ENCODE results near the gene CGB2.
"Not testable (repeated sequence)": the region's sequence is repeated elsewhere in the genome, so short reads cannot be mapped to it uniquely, and the experiment has no call there.

CGB2 gene

DNA sequence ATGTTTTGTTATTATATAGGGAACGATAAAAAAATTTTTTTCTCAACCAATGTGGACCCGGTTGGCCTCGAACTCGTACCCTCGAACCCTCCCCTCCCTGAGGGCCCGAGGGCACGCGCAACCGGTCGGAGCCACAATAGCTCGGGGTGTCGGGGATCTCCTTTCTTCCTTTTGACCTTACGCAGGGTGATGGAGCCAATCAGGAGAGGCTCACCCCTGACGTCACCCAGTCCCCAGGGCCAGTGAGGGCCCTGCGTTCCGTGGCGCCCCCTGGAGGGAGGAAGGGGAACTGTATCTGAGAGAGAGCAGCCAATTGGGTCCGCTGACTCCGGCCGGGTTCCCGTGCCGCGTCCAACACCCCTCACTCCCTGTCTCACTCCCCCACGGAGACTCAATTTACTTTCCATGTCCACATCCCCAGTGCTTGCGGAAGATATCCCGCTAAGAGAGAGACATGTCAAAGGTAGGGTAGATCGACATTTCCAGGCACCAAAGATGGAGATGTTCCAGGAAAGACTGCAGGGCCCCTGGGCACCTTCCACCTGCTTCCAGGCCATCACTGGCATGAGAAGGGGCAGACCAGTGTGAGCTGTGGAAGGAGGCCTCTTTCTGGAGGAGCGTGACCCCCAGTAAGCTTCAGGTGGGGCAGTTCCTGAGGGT is at the start of gene CGB2:
TSS of gene CGB2 (plus strand) at position 249 of the 660 bp plus-strand sequence. CDS start at position 455, 206 bp downstream.
- not testable (repeated sequence) for DNase-seq

DNA sequence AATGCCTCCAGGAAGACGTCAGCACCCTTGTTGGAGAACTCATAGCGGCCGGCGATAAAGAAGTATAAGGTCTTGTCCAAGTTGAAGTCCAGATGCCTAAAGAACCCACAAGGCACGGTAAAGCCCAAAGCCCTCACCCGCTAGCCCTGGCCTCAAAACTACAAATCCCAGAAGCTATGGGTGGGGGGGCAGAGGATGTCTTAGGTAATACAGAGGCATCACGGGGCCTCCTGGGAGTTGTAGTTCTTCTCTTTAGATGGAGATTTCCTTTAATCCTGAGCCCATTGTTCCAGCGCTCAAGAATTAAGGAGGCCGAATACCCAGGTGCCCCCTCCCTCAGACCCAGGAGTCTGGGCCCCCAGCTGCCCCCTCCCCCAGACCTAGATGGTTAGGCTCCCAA is 49.4 kb upstream of the CGB2 start:
- no peak for DNase-seq

DNA sequence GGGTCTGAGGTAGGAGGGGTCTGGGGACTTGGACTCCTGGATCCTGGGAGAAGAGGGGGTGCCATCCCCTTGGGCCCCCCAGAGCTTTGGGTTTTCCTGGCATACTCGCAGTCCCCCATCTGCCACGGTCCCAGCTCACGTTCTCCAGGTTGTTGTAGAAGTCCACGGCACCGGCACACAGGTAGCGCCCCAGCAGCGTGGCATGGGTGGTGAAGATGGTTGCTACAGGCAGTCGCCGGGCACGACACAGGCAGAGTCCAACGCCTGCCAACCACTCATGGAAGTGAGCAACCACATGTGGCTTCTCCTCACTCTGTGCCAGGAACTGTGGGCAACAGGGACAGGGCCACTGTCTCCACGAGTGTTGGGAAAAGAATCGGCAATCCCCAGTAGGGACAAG is 46.0 kb upstream of the CGB2 start:
- DNase-seq, result no peak

DNA sequence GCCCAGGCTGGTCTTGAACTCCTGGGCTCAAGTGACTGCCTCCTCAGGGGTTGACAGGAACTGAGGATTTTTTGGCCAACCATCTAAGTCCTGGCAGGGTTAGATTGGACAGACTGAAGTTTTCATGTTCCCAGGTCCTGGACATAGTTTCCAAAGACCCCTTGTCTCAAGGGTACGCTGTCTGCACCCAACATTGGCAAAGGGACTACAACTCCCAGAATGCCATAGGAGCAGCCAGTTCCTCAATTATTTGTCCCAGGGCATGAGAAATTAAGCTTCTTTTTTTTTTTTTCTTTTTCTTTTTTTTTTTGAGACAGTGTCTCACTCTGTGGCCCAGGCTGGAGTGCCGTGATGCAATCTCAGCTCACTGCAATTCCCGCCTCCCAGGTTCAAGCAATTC is 45.5 kb upstream of the CGB2 start:
- no peak for DNase-seq

DNA sequence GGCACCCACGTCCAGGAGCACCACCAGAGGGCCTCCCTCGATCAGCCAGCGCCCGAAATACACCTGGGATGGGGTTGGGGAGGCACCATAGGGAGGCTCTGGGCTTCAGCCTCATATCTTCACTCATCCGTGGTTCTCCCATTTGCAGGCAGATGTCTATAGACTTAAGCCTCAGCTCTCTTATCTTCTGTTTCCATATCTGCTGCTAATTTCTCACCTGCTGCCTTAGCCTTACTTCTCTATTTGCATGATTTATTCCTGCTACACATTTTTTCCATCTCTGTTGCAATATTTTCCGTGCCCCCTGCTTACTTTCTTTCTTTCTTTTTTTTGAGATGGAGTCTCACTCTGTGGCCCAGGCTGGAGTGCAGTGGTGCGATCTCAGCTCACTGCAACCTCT is 44.4 kb upstream of the CGB2 start:
- no peak for DNase-seq

DNA sequence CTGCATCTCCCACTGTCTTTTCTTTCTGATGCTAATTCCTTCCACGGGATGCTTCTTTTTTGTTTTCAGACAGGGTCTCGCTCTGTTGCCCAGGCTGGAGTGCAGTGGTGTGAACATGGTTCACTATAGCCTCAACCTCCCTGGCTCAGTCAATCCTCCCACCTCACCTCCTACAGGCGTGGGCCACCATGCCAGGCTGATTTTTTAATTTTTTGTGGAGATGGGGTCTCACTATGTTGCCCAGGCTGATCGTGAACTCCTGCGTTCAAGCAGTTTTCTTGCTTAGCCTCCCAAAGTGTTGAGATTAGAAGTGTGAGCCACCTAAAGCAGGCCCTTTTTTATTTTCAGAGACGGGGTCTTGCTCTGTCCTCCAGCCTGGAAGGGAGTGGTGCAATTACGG is 43.4 kb upstream of the CGB2 start:
- no peak for DNase-seq

DNA sequence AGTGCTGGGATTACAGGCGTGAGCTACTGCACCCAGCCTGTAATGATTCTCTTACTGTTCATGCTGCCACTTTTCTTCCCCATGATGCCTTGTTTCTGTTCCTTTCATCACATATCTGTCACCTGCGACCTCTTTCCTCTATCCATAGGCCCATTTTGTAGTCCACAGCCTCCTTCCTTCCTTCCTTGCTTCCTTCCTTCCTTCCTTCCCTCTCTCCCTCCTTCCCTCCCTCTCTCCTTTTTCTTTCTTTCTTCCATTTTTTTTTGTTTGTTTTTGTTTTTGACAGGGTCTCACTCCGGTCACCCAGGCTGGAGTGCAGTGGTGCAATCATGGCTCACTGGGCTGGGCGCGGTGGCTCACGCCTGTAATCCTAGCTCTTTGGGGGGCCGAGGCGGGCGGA is 42.8 kb upstream of the CGB2 start:
- DNase-seq, result no peak

DNA sequence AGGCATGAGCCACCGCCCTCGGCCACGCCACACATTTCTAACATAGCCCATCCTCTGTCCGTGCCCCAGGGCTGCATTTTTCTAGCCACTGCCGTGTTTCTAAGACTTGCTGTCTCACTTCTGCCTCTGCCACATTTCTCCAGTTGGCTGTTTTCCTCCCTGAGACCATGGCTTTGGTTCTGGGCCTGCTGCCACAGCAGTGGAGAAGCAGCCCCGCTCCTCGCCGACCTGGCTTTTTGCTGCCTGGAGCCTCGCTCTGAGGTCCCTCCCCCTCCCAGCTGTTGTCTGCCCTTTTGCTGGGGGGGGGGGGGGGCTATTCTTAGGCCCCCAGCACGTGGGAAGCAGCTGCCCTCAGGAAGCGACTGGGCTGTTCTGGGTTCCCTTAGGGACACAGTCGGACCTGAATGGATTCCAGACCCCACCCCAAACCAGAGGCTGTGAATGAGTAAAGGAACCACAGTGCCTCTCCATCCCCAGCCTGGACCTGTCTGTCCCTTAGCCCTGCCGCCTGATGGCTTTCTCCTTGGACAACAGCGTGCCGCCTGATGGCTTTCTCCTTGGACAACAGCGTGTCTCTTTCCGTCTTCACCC is 41.9 kb upstream of the CGB2 start:
- DNase-seq, result no peak

DNA sequence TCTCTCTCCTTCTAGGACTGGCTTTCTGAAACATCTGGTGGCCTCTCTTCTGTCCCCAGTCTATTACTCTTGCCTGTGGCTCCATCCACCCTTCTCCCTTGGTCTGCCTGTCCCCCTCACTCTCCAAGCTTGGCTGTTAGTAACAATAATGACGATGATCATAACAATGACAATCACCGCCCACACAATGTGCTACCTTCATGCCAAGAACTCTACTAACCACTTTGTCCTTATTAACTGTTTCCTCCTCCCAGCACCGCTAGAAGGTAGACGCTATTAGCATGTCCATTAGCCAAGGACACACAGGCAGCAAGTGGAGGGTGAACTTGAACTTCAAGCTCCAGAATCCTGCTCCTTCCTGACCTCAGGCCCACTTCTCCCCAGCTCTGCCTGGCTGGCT is 41.3 kb upstream of the CGB2 start:
- DNase-seq, result no peak

DNA sequence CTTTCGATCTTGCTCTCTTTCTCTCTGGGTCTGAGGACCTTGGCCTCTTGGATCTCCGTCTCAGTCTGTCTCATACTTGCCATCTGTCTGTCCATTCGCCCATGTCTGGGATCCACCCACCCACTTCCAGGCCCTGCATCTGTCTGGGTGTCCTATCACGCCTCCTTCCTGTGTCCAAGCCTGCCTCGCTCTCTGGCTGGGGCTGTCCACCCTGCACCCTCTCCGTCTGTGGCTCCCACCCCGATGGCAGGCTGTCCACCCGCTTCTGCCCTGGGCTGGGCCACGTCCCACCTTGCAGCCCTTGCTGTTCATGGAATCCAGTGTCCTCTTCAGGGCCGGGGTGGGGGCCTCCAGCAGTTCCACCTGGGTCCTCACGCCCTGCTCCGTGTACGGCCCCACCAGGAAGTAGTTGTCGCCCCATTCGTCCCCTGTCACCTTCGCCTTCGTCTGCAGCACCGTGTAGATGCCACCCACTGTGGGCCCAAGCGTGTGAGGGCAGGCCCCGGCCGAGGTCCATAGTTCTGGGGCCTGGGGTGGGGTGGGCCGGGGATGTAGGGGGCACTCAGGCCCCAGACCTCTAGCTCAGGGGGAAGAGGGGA is 40.6 kb upstream of the CGB2 start:
- no peak for DNase-seq

DNA sequence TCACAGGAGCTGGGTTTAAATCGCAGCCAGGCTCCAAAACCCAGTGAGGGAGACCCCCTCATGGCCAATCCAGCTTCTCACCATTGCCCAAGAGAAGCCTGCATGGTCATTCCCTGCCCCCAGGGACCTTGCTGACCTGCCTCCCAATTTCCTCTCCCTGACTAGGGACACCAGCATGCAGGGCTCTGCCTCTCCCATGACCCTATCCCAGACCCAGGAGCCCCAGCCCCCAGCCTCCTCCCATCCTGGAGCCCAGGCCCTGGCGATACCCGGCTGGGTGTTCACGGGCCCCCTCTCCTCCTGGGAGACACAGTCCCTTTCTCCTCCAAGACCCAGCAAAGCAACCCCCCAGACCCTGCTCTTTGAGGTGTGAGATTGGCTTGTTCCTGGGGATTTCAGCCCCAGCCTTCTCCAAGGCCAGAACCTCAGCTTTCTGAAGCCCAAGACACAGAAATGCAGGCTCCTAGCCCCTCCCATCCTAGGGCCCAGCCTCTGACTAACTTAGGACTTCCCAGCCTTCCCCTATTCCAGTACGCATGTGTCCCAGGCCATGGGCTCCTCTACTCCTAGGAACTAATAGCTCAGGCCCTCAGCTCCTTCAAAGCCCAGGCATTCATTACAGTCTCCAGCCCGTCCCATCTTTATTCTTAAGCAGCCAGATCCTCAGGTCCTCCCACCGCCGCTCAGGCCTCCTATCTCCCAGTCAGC is 39.7 kb upstream of the CGB2 start:
- DNase-seq, result no peak

DNA sequence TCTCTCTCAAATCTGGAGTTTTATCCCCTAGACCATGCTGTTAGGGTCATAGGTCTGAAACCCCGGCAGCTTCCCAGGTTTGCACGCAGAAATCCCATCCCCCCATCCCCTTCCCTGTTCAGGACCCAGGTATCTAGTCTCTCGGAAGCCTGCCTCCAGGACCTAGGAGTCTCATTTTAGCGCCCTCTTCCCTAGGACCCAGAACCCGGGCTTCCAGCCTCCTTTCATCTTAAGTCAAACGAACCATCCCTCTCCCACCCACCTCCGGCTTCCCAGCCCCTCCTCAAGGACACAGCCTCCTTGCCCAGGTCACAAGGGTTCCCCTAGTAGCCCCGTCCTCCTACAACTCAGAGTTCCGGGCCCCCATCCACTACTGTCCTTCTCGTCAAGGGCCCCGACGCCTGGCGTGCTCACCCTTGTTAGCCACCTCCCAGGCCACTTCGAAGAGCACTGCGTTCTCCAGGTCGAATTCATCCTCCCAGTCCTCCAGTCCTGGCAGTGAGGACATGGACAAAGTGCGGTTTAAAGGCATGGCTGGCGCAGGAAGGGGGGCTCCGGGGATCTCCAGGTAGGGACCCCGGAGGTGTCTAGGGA is 39.0 kb upstream of the CGB2 start:
- no peak for DNase-seq

DNA sequence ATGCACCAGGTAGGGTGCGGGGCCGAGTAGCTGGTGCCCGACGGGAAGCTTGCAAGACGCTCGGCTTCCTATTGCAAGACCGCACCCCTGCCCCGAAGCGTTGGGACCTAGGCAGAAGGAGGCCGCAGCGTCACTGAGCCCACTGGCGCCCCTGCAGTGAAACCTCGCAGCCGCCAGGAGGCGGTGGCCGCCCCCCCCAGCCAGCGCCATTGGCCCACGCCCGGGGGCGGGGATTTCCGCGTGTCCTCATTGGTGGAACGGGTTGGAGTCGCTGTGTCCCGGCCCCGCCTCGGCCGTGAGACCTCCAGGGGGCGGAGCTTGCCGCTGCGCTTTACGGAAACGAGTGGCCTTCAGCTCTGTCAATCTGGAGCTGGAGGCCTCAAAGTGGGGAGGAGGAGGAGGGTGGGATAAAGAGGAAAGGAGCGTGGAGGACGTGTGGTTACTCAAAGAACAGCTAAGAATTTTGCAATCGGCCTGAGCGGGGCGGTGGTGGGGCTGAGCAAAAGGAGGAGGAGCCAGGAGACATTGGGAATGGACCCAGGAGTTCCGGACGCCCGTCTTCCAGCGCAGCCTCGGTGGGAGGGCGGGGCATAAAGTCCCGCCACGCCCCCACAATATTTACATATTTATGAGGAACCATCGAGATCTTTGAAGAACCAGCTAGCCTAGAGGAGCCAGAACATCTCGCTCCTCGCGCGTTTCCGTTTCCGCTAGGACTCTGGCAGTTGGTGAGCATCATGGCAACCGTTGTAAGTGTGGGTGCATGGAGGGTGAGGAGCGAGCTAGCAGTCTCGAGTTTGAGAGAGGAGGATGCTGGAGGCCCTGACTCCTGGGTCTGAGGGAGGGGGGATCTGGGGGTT is 38.3 kb upstream of the CGB2 start, which contains the start of the genes GYS1 and RUVBL2:
TSS of gene GYS1 (minus strand) at position 135 of the 860 bp plus-strand sequence. CDS start 197 bp downstream, outside the sequence.
TSS of gene RUVBL2 (plus strand) at position 713 of the 860 bp plus-strand sequence. CDS start at position 738, 25 bp downstream.
- DNase-seq, result peak; percentile 94

DNA sequence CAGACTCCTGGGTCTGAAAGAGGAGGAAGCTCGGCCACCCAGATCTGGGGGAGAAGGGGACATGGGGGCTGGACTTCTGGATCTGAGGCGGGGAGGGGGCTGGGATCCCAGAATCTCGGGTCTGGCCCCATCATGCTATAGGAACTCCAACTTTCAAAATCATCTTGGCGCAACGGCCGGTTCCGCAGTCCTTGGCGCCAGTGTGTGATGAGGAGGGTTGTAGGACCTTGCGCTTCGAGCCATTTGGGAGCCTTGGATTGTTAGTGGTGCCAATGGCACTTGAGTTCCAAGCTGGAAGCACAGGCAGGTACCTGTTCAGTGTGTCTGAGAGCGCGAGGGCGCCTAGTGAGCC is 37.7 kb upstream of the CGB2 start:
- DNase-seq, result no peak

DNA sequence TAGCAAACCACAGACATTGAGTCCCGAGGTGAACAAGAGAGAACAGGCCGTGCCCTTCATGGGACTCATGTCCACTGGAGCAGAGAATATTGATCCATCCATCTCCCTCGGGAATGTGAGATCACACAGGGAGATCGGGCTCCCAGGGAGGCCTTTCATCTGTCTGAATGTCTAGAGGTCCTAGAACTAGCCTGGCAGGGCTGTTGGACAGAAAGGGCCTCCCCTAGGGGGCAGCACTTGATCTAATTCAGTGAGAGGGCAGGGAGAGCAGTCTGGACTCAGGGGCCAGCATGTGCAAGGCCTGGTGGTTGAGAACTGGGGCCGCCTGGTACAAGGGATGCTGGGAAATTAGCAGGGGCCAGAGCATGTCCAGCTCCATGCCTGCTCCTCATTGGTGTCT is 33.7 kb upstream of the CGB2 start:
- DNase-seq, result no peak

DNA sequence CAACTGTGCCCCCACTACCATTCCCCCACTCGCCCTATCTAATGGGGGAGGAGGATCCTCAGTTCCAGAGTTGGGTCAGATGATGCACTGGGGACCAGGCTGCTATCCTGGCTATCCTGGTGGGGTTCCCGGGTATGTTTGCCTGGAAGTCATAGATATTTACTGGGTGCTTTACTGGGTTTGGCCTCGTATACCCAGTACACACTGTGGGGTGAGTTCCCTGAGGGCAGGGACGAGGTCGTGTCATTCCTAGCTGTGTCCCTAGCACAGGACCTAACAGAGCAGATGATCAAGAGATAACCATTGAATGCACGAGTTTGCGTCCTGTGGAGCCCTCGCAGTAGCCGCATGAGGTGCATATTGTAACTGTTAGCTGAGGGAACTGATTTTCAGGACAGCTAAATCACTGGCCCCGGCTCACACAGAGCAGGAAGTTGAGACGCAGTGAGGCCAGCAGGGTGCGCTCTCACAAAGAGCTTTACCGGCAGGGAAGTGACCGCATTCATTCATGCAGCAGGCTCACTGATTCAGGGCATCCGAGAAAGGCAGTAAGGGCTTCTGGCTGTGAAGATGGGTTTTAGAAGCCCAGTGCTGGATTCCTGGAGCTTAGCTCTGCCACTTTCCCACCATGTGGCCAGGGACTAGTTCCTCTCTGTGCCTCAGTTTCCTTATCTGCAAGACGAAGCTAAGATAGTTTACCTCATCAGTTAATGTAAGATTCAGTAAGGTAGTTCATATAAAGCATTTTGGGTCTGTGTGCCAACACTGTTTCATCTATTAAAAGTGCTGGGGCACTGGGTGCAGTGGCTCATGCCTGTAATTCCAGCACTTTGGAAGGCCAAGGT is 32.0 kb upstream of the CGB2 start:
- DNase-seq, result no peak

DNA sequence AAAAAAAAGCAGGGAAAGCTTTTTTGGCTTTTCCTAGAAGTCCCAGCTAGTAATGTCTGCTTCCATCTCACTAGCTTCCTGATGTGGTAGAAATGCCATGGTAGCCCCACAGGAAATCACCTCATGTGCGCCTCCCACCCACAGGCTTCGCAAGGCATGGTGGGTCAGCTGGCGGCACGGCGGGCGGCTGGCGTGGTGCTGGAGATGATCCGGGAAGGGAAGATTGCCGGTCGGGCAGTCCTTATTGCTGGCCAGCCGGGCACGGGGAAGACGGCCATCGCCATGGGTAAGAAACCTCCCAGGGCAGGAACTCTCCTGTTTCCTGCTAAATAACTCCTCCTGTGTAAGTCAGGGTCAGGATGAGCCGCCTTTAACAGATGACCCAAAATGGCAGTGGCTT is 27.6 kb upstream of the CGB2 start:
- DNase-seq, result no peak

DNA sequence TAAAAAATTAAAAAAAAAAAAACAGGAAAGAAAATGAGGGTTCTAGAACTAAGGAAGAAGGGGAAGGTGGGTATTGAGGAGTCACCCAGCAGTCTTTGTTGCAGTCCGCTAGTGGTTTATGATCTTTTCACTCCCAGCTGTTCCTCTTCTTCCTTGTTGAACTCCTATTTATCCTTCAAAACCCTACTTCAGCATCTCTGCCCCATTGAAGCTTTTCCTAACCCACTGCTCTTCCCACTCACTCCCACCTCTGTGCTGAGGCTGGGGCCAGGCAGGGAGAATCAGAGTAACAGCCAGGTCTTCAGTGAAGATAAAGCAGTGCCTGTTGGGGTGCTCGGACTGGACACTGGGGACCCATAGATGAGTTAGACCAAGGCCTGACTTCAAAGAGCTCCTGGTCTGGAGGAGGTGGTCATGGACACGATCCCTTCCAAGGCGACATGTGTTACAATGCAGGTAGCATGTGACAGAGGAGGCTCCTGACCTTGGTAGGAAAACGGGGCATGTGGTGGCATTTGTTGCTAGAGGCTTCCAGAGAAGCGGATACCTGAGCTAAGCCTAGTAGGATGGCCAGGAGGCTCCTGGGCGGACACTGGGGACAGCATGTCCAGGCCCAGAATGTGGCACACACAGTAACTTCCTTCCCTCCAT is 26.6 kb upstream of the CGB2 start:
- no peak for DNase-seq

DNA sequence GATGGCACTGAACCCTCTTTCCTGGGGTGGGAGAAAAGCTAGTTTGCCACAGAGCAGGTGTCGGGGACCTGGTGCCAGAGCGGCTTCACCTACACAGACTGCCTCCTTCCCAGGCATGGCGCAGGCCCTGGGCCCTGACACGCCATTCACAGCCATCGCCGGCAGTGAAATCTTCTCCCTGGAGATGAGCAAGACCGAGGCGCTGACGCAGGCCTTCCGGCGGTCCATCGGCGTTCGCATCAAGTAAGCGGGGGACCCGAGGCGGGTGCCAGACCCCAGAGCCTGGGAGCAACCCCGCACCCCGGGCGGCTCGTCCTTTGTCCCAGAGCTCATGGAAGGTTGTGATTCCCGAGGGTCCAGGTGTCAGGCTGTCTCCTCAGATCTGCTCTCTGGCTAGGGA is 24.8 kb upstream of the CGB2 start:
- DNase-seq, result no peak

DNA sequence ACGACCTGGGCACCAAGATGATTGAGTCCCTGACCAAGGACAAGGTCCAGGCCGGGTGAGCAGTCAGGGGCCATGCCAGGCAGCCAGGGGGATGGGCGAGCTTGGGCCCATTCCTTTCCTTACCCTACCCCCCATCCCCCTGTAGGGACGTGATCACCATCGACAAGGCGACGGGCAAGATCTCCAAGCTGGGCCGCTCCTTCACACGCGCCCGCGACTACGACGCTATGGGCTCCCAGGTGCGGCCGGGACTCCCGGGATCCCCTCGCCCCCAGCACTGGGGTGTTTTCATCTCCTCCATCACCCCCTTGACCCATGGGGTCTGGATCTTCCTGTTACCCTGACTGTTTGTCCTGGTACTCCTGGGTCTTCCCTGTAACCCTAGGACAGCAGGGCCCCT is 21.9 kb upstream of the CGB2 start:
- DNase-seq, result no peak

DNA sequence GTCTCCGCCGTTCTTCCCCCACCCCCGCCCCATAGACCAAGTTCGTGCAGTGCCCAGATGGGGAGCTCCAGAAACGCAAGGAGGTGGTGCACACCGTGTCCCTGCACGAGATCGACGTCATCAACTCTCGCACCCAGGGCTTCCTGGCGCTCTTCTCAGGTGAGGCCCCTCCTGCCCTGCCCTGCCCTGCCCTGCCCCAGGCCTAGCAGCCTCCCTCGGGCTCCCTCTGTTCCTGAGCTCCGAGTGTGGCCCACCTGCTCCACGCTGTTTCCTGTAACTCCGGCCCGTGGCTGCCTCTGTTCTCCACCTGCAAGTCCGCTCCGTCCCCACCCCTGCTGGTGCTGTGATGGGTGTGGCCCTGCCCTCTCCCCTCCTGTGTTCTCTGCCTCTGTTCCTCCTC is 21.2 kb upstream of the CGB2 start:
- DNase-seq, result no peak
